ENCODE data around the gene THSD4. TPM values are rescaled to one million over a fixed set of nuclear protein-coding genes. Genes with fewer than 3 reads are reported as not detected.
"Not testable (repeated sequence)": the region's sequence is repeated elsewhere in the genome, so short reads cannot be mapped to it uniquely, and the experiment has no call there.

The THSD4 gene
- total RNA-seq, 2 experiments from 2014 or later = not detected

GRCh38 chr15:71431343-71432336, 316.4 kb downstream of the THSD4 start:
- CTCF ChIA-PET = interaction anchor here (0.7 to 1.5 kb wide), 3 partner anchors 9 to 13 kb away, joined by 3 to 8 read pairs (median 3); no protein-coding TSS in a partner anchor
- DNase-seq = no peak
- intact Hi-C loops (cut with micrococcal nuclease) = no loop called here
- Mint-ChIP-seq H3K36me3 (no peaks in the 10 kb centered on the region), H3K4me1 (ENCODE audit: low read depth) (no peaks in the 10 kb centered on the region), H3K4me3 (no peak overlapping the region), H3K27me3 (no peaks in the 10 kb centered on the region), H3K27ac (no peak overlapping the region), H3K9me3 (no peaks in the 10 kb centered on the region)
- POLR2A ChIA-PET = no interaction called here

DNA sequence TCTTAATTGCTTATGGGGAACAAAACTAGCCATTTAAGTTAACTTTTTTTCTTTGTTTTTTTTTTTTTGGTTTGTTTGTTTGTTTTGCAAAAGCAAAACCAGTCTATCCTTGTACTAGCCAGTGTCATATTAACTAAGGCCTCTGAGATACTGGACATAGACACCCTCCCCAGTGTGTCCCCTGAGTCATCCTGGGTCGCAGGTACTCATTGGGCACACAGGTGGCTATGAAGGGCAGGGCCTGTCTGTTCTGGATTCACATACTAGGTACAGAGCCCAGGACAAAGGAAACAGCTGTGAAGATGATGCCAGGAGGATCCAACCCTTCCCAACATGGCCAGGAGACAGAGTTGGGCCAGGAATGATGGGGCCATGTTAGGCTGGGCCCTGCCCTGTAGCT, 318.1 kb downstream of the THSD4 start:
- DNase-seq = no peak
- Mint-ChIP-seq H3K27ac (no peak overlapping the region), H3K9me3 (no peaks in the 10 kb centered on the region), H3K27me3 (no peaks in the 10 kb centered on the region), H3K4me3 (no peak overlapping the region), H3K4me1 (ENCODE audit: low read depth) (no peaks in the 10 kb centered on the region), H3K36me3 (no peaks in the 10 kb centered on the region)
- intact Hi-C loops (cut with micrococcal nuclease) = no loop called here
- CTCF ChIA-PET = no interaction called here
- POLR2A ChIA-PET = no interaction called here

DNA sequence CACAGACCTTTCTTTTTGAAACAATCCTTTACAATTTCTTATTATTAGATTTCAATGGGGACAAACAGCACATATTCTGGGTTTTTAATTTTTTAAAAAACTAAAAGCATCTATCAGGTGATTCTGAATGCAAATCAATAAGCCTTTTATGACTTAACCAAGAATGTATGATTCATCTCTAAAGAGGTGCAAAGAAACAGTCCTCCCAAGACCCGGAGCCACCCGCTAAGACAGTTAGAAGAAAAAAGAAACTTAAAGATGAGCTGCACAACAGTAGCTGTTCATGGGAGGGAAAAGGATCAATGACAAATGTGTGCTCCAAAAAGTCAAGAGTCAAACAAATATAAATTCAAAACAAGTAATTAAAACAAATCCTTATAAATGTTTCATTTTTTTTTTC, 319.5 kb downstream of the THSD4 start:
- intact Hi-C loops (cut with micrococcal nuclease) = no loop called here
- H3K4me1 Mint-ChIP-seq (ENCODE audit: low read depth) = no peaks in the 10 kb centered on the region
- no peak for DNase-seq
- POLR2A ChIA-PET = interaction anchor here (0.7 kb wide), 1 partner anchor 74 kb away, joined by 4 read pairs; no protein-coding TSS in a partner anchor
- no peaks in the 10 kb centered on the region for H3K27me3 Mint-ChIP-seq
- H3K36me3 Mint-ChIP-seq = no peaks in the 10 kb centered on the region
- H3K4me3 Mint-ChIP-seq = no peak overlapping the region
- no peak overlapping the region for H3K27ac Mint-ChIP-seq
- CTCF ChIA-PET = interaction anchor here (1.0 to 1.3 kb wide), 4 partner anchors 17 to 319 kb away, joined by 3 to 4 read pairs (median 3); partner anchors contain the start of gene THSD4
- no peaks in the 10 kb centered on the region for H3K9me3 Mint-ChIP-seq

DNA sequence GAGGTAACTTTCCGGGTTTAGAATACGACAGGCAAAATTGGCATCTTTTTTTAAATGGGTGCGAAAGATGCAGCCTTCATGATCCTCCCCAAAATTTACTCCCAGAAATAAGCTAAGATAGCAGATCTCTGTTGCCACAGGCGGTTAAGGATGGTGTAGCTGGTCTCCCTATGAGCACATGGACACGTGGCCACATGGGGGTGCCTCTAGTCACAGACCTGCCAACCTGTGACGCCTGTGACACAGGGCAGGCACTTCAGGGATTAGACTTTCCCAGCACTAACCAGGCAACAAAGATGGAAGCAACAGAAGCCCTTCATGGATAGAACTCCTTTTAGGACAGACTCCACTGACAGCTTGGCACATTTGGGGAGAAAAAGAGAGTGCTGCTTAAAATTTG, 320.3 kb downstream of the THSD4 start:
- Mint-ChIP-seq H3K9me3 (no peaks in the 10 kb centered on the region), H3K27me3 (no peaks in the 10 kb centered on the region), H3K27ac (no peak overlapping the region), H3K4me1 (ENCODE audit: low read depth) (no peaks in the 10 kb centered on the region), H3K36me3 (no peaks in the 10 kb centered on the region), H3K4me3 (no peak overlapping the region)
- ChIA-PET CTCF (interaction anchor here (1.0 to 1.3 kb wide), 3 partner anchors 16 to 49 kb away, joined by 3 read pairs; no protein-coding TSS in a partner anchor), POLR2A (no interaction called here)
- no peak for DNase-seq
- intact Hi-C loops (cut with micrococcal nuclease) = no loop called here

DNA sequence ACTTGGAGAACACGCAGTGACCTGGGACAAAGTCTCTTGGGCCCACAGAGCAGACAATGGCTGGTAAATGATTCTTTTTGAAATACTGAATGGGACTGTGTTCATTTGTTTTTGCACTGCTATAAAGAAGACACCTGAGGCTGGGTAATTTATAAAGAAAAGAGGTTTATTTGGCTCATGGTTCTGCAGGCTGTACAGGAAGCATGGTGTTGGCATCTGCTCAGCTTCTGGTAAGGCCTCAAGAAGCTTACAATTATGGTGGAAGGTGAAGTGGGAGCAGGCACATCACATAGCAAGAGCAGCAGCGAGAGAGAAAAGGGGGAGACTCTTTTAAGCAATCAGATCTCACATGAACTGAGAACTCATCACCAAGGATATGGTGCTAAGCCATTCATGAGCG, 321.6 kb downstream of the THSD4 start:
- ChIA-PET CTCF (no interaction called here), POLR2A (no interaction called here)
- no peaks in the 10 kb centered on the region for H3K36me3 Mint-ChIP-seq
- no peaks in the 10 kb centered on the region for H3K4me1 Mint-ChIP-seq (ENCODE audit: low read depth)
- no peak overlapping the region for H3K27ac Mint-ChIP-seq
- no peak overlapping the region for H3K4me3 Mint-ChIP-seq
- peaks cover 3% of the 10 kb centered on the region for H3K27me3 Mint-ChIP-seq
- no peaks in the 10 kb centered on the region for H3K9me3 Mint-ChIP-seq
- intact Hi-C loops (cut with micrococcal nuclease) = no loop called here
- no peak for DNase-seq

GRCh38 chr15:71437404-71437803, 322.1 kb downstream of the THSD4 start:
- no peaks in the 10 kb centered on the region for H3K4me1 Mint-ChIP-seq (ENCODE audit: low read depth)
- no peaks in the 10 kb centered on the region for H3K36me3 Mint-ChIP-seq
- intact Hi-C loops (cut with micrococcal nuclease) = no loop called here
- H3K27ac Mint-ChIP-seq = no peak overlapping the region
- ChIA-PET POLR2A (no interaction called here), CTCF (interaction anchor here (0.6 to 1.0 kb wide), 2 partner anchors 51 to 676 kb away, joined by 3 read pairs; no protein-coding TSS in a partner anchor)
- no peak for DNase-seq
- no peaks in the 10 kb centered on the region for H3K9me3 Mint-ChIP-seq
- no peak overlapping the region for H3K4me3 Mint-ChIP-seq
- peaks cover 3% of the 10 kb centered on the region for H3K27me3 Mint-ChIP-seq

- intact Hi-C loops (cut with micrococcal nuclease) = no loop called here
- H3K27me3 Mint-ChIP-seq = peaks cover 3% of the 10 kb centered on the region
- CTCF ChIA-PET = interaction anchor here (0.6 to 1.0 kb wide), 2 partner anchors 51 to 677 kb away, joined by 3 read pairs; no protein-coding TSS in a partner anchor
- H3K36me3 Mint-ChIP-seq = no peaks in the 10 kb centered on the region
- no peak for DNase-seq
- H3K27ac Mint-ChIP-seq = no peak overlapping the region
- no peak overlapping the region for H3K4me3 Mint-ChIP-seq
- H3K9me3 Mint-ChIP-seq = no peaks in the 10 kb centered on the region
- POLR2A ChIA-PET = no interaction called here
- no peaks in the 10 kb centered on the region for H3K4me1 Mint-ChIP-seq (ENCODE audit: low read depth)
These were observed 322.6 kb downstream of the THSD4 start for GRCh38 chr15:71437919-71438318.

DNA sequence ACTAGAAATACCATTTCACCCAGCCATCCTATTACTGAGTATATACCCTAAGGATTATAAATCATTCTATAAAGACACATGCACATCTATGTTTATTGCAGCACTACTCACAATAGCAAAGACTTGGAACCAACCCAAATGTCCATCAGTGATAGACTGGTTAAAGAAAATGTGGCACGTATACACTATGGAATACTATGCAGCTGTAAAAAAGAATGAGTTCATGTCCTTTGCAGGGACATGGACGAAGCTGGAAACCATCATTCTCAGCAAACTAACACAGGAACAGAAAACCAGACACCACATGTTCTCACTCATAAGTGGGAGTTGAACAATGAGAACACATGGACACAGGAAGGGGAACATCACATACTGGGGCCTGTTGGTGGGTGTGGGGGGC, 324.2 kb downstream of the THSD4 start:
- H3K27ac Mint-ChIP-seq; intact Hi-C loops (cut with micrococcal nuclease): not testable (repeated sequence)
- CTCF ChIA-PET = interaction anchor here (1.4 to 2.0 kb wide), 6 partner anchors 9 to 465 kb away, joined by 4 to 17 read pairs (median 7); partner anchors contain the start of gene THSD4

GRCh38 chr15:71440489-71441110, 325.3 kb downstream of the THSD4 start:
- Mint-ChIP-seq H3K4me1 (ENCODE audit: low read depth) (no peaks in the 10 kb centered on the region), H3K27ac (no peak overlapping the region), H3K4me3 (no peak overlapping the region), H3K9me3 (no peaks in the 10 kb centered on the region), H3K36me3 (no peaks in the 10 kb centered on the region), H3K27me3 (peaks cover 3% of the 10 kb centered on the region)
- ChIA-PET CTCF (interaction anchor here (0.5 to 2.0 kb wide), 13 partner anchors 9 to 616 kb away, joined by 3 to 17 read pairs (median 4); partner anchors contain the start of gene THSD4), POLR2A (no interaction called here)
- DNase-seq = no peak
- intact Hi-C loops (cut with micrococcal nuclease) = loop anchor here (1.0 to 10.0 kb wide), 4 partner anchors 53 to 613 kb away; partner anchors contain the start of gene THSD4

More for the DNA sequence above, 324.2 kb downstream of the THSD4 start:
- H3K4me3 Mint-ChIP-seq; H3K36me3 Mint-ChIP-seq; H3K4me1 Mint-ChIP-seq (ENCODE audit: low read depth); DNase-seq; H3K9me3 Mint-ChIP-seq; H3K27me3 Mint-ChIP-seq; POLR2A ChIA-PET: not testable (repeated sequence)

DNA sequence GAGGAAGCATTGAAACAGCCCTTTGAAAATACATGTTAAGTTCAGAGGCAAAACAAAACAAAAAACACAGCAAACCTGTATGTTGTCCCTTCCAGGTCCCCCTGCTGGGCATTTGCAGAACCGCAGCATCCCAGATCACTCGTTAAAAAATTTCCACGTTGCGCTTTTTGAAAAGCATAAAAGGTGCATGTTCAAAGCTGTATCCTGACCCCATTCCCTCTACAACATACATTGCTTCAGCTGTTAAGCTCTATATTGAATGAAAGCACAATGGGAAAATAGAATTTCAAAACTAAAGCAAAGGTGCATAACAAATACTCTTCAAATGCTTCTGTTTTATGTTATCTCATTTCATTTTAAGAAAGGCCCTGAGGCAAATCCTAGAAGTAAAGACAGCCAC, 328.3 kb downstream of the THSD4 start:
- Mint-ChIP-seq H3K4me1 (ENCODE audit: low read depth) (no peaks in the 10 kb centered on the region), H3K9me3 (no peaks in the 10 kb centered on the region), H3K4me3 (no peak overlapping the region), H3K27ac (no peak overlapping the region), H3K27me3 (peaks cover 3% of the 10 kb centered on the region), H3K36me3 (no peaks in the 10 kb centered on the region)
- DNase-seq = peak; percentile 48
- ChIA-PET POLR2A (no interaction called here), CTCF (interaction anchor here (0.6 to 2.2 kb wide), 6 partner anchors 13 to 690 kb away, joined by 3 to 20 read pairs (median 3); no protein-coding TSS in a partner anchor)
- intact Hi-C loops (cut with micrococcal nuclease) = loop anchor here (5.0 to 10.0 kb wide), 3 partner anchors 56 to 616 kb away; no protein-coding TSS in a partner anchor

- no peaks in the 10 kb centered on the region for H3K36me3 Mint-ChIP-seq
- intact Hi-C loops (cut with micrococcal nuclease) = loop anchor here (5.0 to 10.0 kb wide), 3 partner anchors 57 to 617 kb away; no protein-coding TSS in a partner anchor
- no peak for DNase-seq
- ChIA-PET POLR2A (no interaction called here), CTCF (interaction anchor here (0.7 to 2.2 kb wide), 5 partner anchors 13 to 689 kb away, joined by 3 to 20 read pairs (median 3); no protein-coding TSS in a partner anchor)
- H3K27me3 Mint-ChIP-seq = peaks cover 3% of the 10 kb centered on the region
- H3K4me1 Mint-ChIP-seq (ENCODE audit: low read depth) = no peaks in the 10 kb centered on the region
- no peaks in the 10 kb centered on the region for H3K9me3 Mint-ChIP-seq
- H3K27ac Mint-ChIP-seq = no peak overlapping the region
- H3K4me3 Mint-ChIP-seq = no peak overlapping the region
These were observed 328.9 kb downstream of the THSD4 start for GRCh38 chr15:71444032-71444810.

All from activated CD4-positive, alpha-beta memory T cell treated with anti-CD3 and anti-CD28 coated beads for 36 hours (primary cell).